GM12891 (cell line): Measurements from ENCODE around the gene OR2AT4.

ENCODE experiments used
- PAX5 ChIP-seq: IDR thresholded peaks from 2 replicates; pipeline ENCODE4 v1.6.1; 2011; ENCODE audit warnings: low read length, moderate library complexity, mild to moderate bottlenecking; ENCODE audit not compliant: insufficient read depth, severe bottlenecking
- POLR2A ChIP-seq: IDR thresholded peaks from 2 replicates; pipeline ENCODE4 v1.6.1; 2011; ENCODE audit warnings: low read depth, low read length, control low read depth
- POLR2AphosphoS5 ChIP-seq: IDR thresholded peaks from 2 replicates; pipeline ENCODE4 v1.6.1; 2011; ENCODE audit warnings: low read depth, low read length, control low read depth
- SPI1 ChIP-seq: IDR thresholded peaks from 2 replicates; pipeline ENCODE4 v1.6.1; 2011; ENCODE audit warnings: low read depth, low read length, control low read depth
- TAF1 ChIP-seq: IDR thresholded peaks from 2 replicates; pipeline ENCODE4 v1.6.1; 2011; ENCODE audit warnings: low read depth, low read length, control low read depth

DNA sequence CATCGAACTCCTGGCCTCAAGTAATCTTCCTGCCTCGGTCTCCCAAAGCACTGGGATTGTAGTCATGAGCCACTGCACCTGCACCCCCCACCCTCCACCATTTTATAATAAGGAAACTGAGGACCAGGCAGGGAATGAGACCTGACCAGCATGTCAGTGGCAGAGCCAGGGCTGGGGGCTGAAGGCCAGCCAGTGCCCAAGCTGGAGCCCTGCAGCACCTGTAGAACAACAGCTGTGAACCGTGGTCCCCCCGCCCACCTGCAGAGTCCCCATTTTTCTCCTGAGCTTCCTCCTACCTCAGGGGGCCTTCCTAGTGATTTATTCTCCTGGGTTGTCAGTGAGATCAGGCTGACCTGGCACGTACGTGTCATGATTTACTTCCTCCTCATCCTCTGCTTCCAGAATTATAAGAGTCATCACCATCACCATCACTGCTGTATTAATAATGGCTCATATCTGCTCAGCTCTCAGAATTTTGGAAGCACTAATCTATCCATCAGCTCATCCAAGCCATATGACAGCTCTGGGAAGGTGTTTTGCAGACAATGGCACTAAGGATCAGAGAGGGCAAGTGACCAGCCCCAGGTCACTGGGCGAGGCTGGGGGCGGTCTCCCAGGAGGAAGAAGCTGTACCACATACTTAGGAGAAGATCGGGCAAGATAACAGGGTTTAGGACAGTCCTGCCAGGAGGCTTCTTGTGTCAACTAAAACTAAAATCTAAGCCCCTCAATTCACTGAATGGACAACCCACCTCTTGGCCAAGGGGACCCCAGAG, 48.7 kb upstream of the OR2AT4 start:
- TF ChIP-seq PAX5 = no peak
- TF ChIP-seq POLR2AphosphoS5 = no peak
- TF ChIP-seq TAF1 = no peak
- no peak for TF ChIP-seq POLR2A
- TF ChIP-seq SPI1 = no peak
